H1 (cell line): ENCODE measurements around the gene NEURL4. TPM values are rescaled to one million over a fixed set of nuclear protein-coding genes. Genes with fewer than 3 reads are reported as not detected.

Experiments used
- CTCF ChIA-PET: fragments of 300-600 bp; sonication (Branson Sonifier 250); formaldehyde crosslinking; loops from one replicate; lab custom pipeline; 2021; ENCODE audit not compliant: partially characterized antibody; lab: Charles Lee
- POLR2A ChIA-PET: fragments of 300-600 bp; sonication (Branson Sonifier 250); formaldehyde crosslinking; loops from one replicate; lab custom pipeline; 2021; ENCODE audit warnings: inconsistent platforms; ENCODE audit not compliant: partially characterized antibody; lab: Charles Lee
- DNase-seq, 2 experiments: peaks; one replicate each; pipeline versions ENCODE4 v3.0.0 to v3.0.0-alpha.2; 2010 to 2022; ENCODE audit warnings: low spot score in 2 of 2, low read depth in 1 of 2, mixed read lengths in 1 of 2
- FAIRE-seq: peaks from 2 replicates; lab custom pipeline; 2011; peaks lifted over from hg19 to GRCh38; lab: Jason Lieb, UNC
- H2AFZ ChIP-seq: 2 replicates; pipeline ENCODE4 v1.8.1; 2012; ENCODE audit warnings: low read length, inconsistent platforms
- H2AK5ac ChIP-seq: 2 replicates; pipeline ENCODE4 v1.6.1; 2013; ENCODE audit warnings: low read depth, low read length
- H2BK120ac ChIP-seq: replicated peaks from 2 replicates; pipeline ENCODE3; 2013; ENCODE audit warnings: low read depth, low read length, inconsistent platforms
- H2BK12ac ChIP-seq: 2 replicates; pipeline ENCODE4 v1.6.1; 2013; ENCODE audit warnings: low read depth, low read length
- H2BK15ac ChIP-seq: 2 replicates; pipeline ENCODE4 v1.6.1; 2013; ENCODE audit warnings: low read length
- H2BK20ac ChIP-seq: 2 replicates; pipeline ENCODE4 v1.6.1; 2013; ENCODE audit warnings: low read length
- H2BK5ac ChIP-seq: 2 replicates; pipeline ENCODE4 v1.6.1; 2013; ENCODE audit warnings: low read depth, low read length
- H3K14ac ChIP-seq: 2 replicates; pipeline ENCODE4 v1.6.1; 2013; ENCODE audit warnings: inconsistent platforms; ENCODE audit not compliant: insufficient read length
- H3K18ac ChIP-seq: 2 replicates; pipeline ENCODE4 v1.6.1; 2013; ENCODE audit warnings: low read length; ENCODE audit errors: extremely low read depth
- H3K23ac ChIP-seq: 2 replicates; pipeline ENCODE4 v1.6.1; 2013; ENCODE audit warnings: inconsistent platforms; ENCODE audit not compliant: insufficient read length
- H3K23me2 ChIP-seq: 2 replicates; pipeline ENCODE4 v1.6.1; 2013; ENCODE audit warnings: low read depth, low read length
- H3K27ac ChIP-seq: 2 replicates; pipeline ENCODE4 v1.6.1; 2011; ENCODE audit warnings: low read depth, low read length, inconsistent platforms
- H3K27me3 ChIP-seq, 4 experiments: replicated peaks in 1 of 4; 1 replicate in 1 of 4; 2 replicates in 3 of 4; pipeline versions ENCODE4 v1.6.1 to v1.8.1; 2011 to 2013; ENCODE audit warnings: low read length in 3 of 4, mild to moderate bottlenecking in 3 of 4, inconsistent platforms in 2 of 4, mixed read lengths in 2 of 4, moderate library complexity in 1 of 4; ENCODE audit not compliant: control insufficient read depth in 3 of 4, insufficient read depth in 3 of 4; ENCODE audit errors: extremely low read depth in 1 of 4
- H3K36me3 ChIP-seq, 4 experiments: 2 replicates each; pipeline versions ENCODE4 v1.6.1 to v1.8.1; 2011 to 2013; ENCODE audit warnings: mild to moderate bottlenecking in 4 of 4, low read length in 3 of 4, moderate library complexity in 2 of 4, control low read depth in 1 of 4, inconsistent platforms in 1 of 4; ENCODE audit not compliant: insufficient read depth in 4 of 4, control insufficient read depth in 2 of 4
- H3K4ac ChIP-seq: replicated peaks from 2 replicates; pipeline ENCODE3; 2013; ENCODE audit warnings: low read length, low read depth, mixed read lengths, inconsistent platforms; ENCODE audit not compliant: insufficient read length
- H3K4me1 ChIP-seq, 4 experiments: replicated peaks in 1 of 4; 1 replicate in 1 of 4; 2 replicates in 3 of 4; pipeline versions ENCODE4 v1.6.1 to v1.8.1; 2011 to 2013; ENCODE audit warnings: low read length in 3 of 4, inconsistent platforms in 2 of 4, mixed read lengths in 1 of 4; ENCODE audit not compliant: insufficient read depth in 4 of 4, control insufficient read depth in 3 of 4
- H3K4me2 ChIP-seq, 2 experiments: 2 replicates each; pipeline versions ENCODE4 v1.6.1 to v1.8.1; 2011 to 2013; ENCODE audit warnings: low read depth in 2 of 2, low read length in 2 of 2, control low read depth in 1 of 2, inconsistent platforms in 1 of 2, mild to moderate bottlenecking in 1 of 2; ENCODE audit not compliant: insufficient read depth in 1 of 2
- H3K4me3 ChIP-seq, 4 experiments: fragments of 200-600, 300-600 bp in 1 of 4; sonication (generic), shearing (Covaris generic), sonication (Bioruptor Twin) in 1 of 4; 2 replicates each; pipeline versions ENCODE4 v1.5.1 to v1.8.1; 2011 to 2016; ENCODE audit warnings: low read length in 4 of 4, low read depth in 3 of 4, control low read depth in 2 of 4, inconsistent platforms in 2 of 4, mild to moderate bottlenecking in 2 of 4, mixed read lengths in 1 of 4, moderate library complexity in 1 of 4; ENCODE audit not compliant: insufficient read depth in 2 of 4; ENCODE audit errors: extremely low read depth in 1 of 4
- H3K56ac ChIP-seq: replicated peaks from 2 replicates; pipeline ENCODE3; 2013; ENCODE audit warnings: low read depth, mild to moderate bottlenecking, mixed read lengths, low read length, inconsistent platforms; ENCODE audit not compliant: insufficient read length
- H3K79me1 ChIP-seq: 2 replicates; pipeline ENCODE4 v1.6.1; 2013; ENCODE audit warnings: low read depth, low read length, control low read depth
- H3K79me2 ChIP-seq, 2 experiments: 2 replicates each; pipeline versions ENCODE4 v1.6.1 to v1.8.1; 2012 to 2013; ENCODE audit warnings: low read length in 2 of 2, mild to moderate bottlenecking in 2 of 2, inconsistent platforms in 1 of 2; ENCODE audit not compliant: insufficient read depth in 2 of 2, control insufficient read depth in 1 of 2
- H3K9ac ChIP-seq, 4 experiments: replicated peaks in 1 of 4; 1 replicate in 1 of 4; 2 replicates in 3 of 4; pipeline versions ENCODE4 v1.6.1 to v1.8.1; 2011 to 2013; ENCODE audit warnings: low read depth in 3 of 4, low read length in 3 of 4, control low read depth in 2 of 4, mild to moderate bottlenecking in 2 of 4, moderate library complexity in 2 of 4, inconsistent platforms in 1 of 4; ENCODE audit errors: extremely low read depth in 1 of 4
- H3K9me3 ChIP-seq, 2 experiments: 2 replicates each; pipeline versions ENCODE4 v1.6.1 to v1.8.1; 2012 to 2013; ENCODE audit warnings: mild to moderate bottlenecking in 2 of 2, moderate library complexity in 2 of 2, control low read depth in 1 of 2, inconsistent platforms in 1 of 2, low read depth in 1 of 2, low read length in 1 of 2, mixed read lengths in 1 of 2; ENCODE audit not compliant: insufficient read depth in 2 of 2
- H4K20me1 ChIP-seq, 2 experiments: replicated peaks in 1 of 2; 2 replicates each; pipeline versions ENCODE3 to v1.8.1; 2011 to 2013; ENCODE audit warnings: inconsistent platforms in 2 of 2, low read length in 2 of 2, mild to moderate bottlenecking in 1 of 2; ENCODE audit not compliant: insufficient read depth in 2 of 2, control insufficient read depth in 1 of 2
- H4K5ac ChIP-seq: 2 replicates; pipeline ENCODE4 v1.6.1; 2013; ENCODE audit warnings: low read length, low read depth, mixed read lengths, inconsistent platforms; ENCODE audit not compliant: insufficient read length
- H4K8ac ChIP-seq: 2 replicates; pipeline ENCODE4 v1.8.0; 2013; ENCODE audit warnings: mild to moderate bottlenecking, moderate library complexity, low read length, inconsistent platforms; ENCODE audit not compliant: insufficient read depth; ENCODE audit errors: extremely low read depth
- H4K91ac ChIP-seq: replicated peaks from 2 replicates; pipeline ENCODE3; 2013; ENCODE audit warnings: low read length, mixed read lengths, inconsistent platforms; ENCODE audit not compliant: insufficient read length
- ASH2L ChIP-seq: fragments of 200-600, 300-600 bp; sonication (generic); IDR thresholded peaks from one replicate; pipeline ENCODE4 v1.7.1; 2017; ENCODE audit warnings: low read length
- BACH1 ChIP-seq: IDR thresholded peaks from 2 replicates; pipeline ENCODE4 v1.6.1; 2012; ENCODE audit warnings: low read length, improper control_type of control experiment
- CBX8 ChIP-seq: fragments of 300-800, 300-1000 bp; sonication (generic); IDR thresholded peaks from 2 replicates; pipeline ENCODE4 v1.7.1; 2016; ENCODE audit warnings: low read depth, low read length, borderline replicate concordance
- CTBP2 ChIP-seq: IDR thresholded peaks from 2 replicates; pipeline ENCODE4 v1.7.0; 2011; ENCODE audit warnings: borderline replicate concordance, mild to moderate bottlenecking, moderate library complexity, mixed read lengths, low read length; ENCODE audit not compliant: insufficient read depth, insufficient read length
- POLR2A ChIP-seq, 2 experiments: IDR thresholded peaks; 1 replicate in 1 of 2; 2 replicates in 1 of 2; pipeline ENCODE4 v1.6.1; 2011; ENCODE audit warnings: low read depth in 2 of 2, low read length in 2 of 2, mild to moderate bottlenecking in 2 of 2; ENCODE audit errors: control extremely low read depth in 1 of 2
- RXRA ChIP-seq: IDR thresholded peaks from 2 replicates; pipeline ENCODE4 v1.6.1; 2011; ENCODE audit warnings: low read depth, mild to moderate bottlenecking, low read length, moderate library complexity; ENCODE audit not compliant: insufficient read depth
- SP4 ChIP-seq: IDR thresholded peaks from 2 replicates; pipeline ENCODE4 v1.6.1; 2012; ENCODE audit warnings: low read length, inconsistent platforms
- YY1 ChIP-seq: IDR thresholded peaks from 2 replicates; pipeline ENCODE4 v1.6.1; 2011; ENCODE audit warnings: low read depth, mild to moderate bottlenecking, low read length
- WGBS, 2 experiments: shearing (Covaris generic) in 1 of 2; methylation state at CpG; one replicate each; pipeline versions ENCODE4 v1.1.6 to v1.1.7; 2013 to 2015; ENCODE audit warnings: low lambda C conversion rate in 2 of 2, mixed read lengths in 2 of 2, inconsistent platforms in 1 of 2, low coverage in 1 of 2, missing lambda C conversion rate in 1 of 2; ENCODE audit not compliant: insufficient replicate concordance in 2 of 2, insufficient coverage in 1 of 2, insufficient read length in 1 of 2; ENCODE audit errors: extremely low coverage in 1 of 2, missing lambda C conversion rate in 1 of 2; 5-methylcytosine and 5-hydroxymethylcytosine counted together
- polyA plus RNA-seq, 7 experiments: library from polyadenylated mRNA; depleted of rRNA in 3 of 7; stranded (reverse) in 5 of 7; unstranded in 2 of 7; fragments of >200 nt in 5 of 7; fragments of 200-250 nt in 2 of 7; gene quantifications; 1 replicate in 5 of 7; 2 replicates in 1 of 7; 4 replicates in 1 of 7; pipeline versions ENCODE4 v1.2.1 to v1.2.3, GENCODE V29; 2011 to 2013; ENCODE audit warnings: missing spikeins in 2 of 7, mixed read lengths in 2 of 7
- total RNA-seq: library from RNA; stranded (reverse); fragmentation: NEBNext Ultra II Directional; extraction: Animal tissue kit (Norgen Biotek cat#: 25700); gene quantifications from 2 replicates; pipeline ENCODE4 v1.2.1, GENCODE V29; 2021

Gene NEURL4
- total and polyA plus RNA-seq, 2 of the 8 experiments (the other 6 are each of a cell fraction or from before 2014, with no cell fraction given): 29.6 to 46.8 TPM

- Histone ChIP-seq H2BK15ac (no peak overlapping the region), H3K27ac (no peak overlapping the region), H3K23ac (no peak overlapping the region), H3K4ac (no peak overlapping the region), H4K5ac (no peak overlapping the region), H3K27me3 (no peaks in the 10 kb centered on the region), H2BK12ac (no peak overlapping the region), H3K4me3 (peak overlapping the region in 1 of 4 experiments; percentile 95; a peak in 2 of 8 replicates), H3K79me2 (peaks cover 15 to 40% of the 10 kb centered on the region in 2 experiments), H4K8ac (peak overlapping the region; percentile 28; the same call in 1 of the 2 replicates), H2BK5ac (no peak overlapping the region), H3K9me3 (no peaks in the 10 kb centered on the region), H3K4me2 (peak overlapping the region; percentile 67 to 91; a peak in 3 of 4 replicates), H2AFZ (no peak overlapping the region), H4K91ac (no peak overlapping the region), H3K36me3 (peaks cover 30 to 59% (median 40%) of the 10 kb centered on the region in 4 experiments), H3K4me1 (peaks cover 0 to 16% (median 8%) of the 10 kb centered on the region in 4 experiments; a peak in 5 of 7 replicates), H3K56ac (no peak overlapping the region), H2AK5ac (no peak overlapping the region), H2BK20ac (no peak overlapping the region), H3K18ac (no peak overlapping the region), H3K14ac (no peak overlapping the region), H4K20me1 (peaks cover 21 to 28% of the 10 kb centered on the region in 2 experiments), H2BK120ac (no peak overlapping the region), H3K79me1 (peaks cover 12% of the 10 kb centered on the region), H3K23me2 (peaks cover 8% of the 10 kb centered on the region), H3K9ac (no peak overlapping the region; a peak in 3 of 7 replicates)
- FAIRE-seq (no peak), DNase-seq (peak in 1 of 2 experiments; percentile 52)
- 90% methylated on average over 7 of the region's 7 CpGs; no CpG with 5 or more reads in 1 of the 2 experiments for WGBS, 2 experiments
- CTCF ChIA-PET: interaction anchor here (0.7 to 3.3 kb wide), 26 partner anchors 9 to 267 kb away, joined by 3 to 17 read pairs (median 4); partner anchors contain the start of genes ACADVL, ACAP1, DLG4 and NEURL4
- POLR2A ChIA-PET: interaction anchor here (0.8 to 11.3 kb wide), 40 partner anchors 9 to 292 kb away, joined by 3 to 223 read pairs (median 6); partner anchors contain the start of genes ACADVL, ACAP1, CD68 and CLDN7
- TF ChIP-seq CTBP2: no peak
- no peak for TF ChIP-seq ASH2L
- TF ChIP-seq POLR2A (IDR thresholded peaks at IDR 0.05; ENCODE audit: control extremely low read depth in 1 of 2, low read depth in 2 of 2, low read length in 2 of 2): peak; percentile 16 to 66
- TF ChIP-seq CBX8: no peak
- no peak for TF ChIP-seq BACH1
- no peak for TF ChIP-seq SP4
- no peak for TF ChIP-seq YY1
- no peak for TF ChIP-seq RXRA
Observed at GRCh38 chr17:7313088-7313889, 15.8 kb downstream of the NEURL4 start.
